ENCODE data around the gene LILRA2. TPM values are rescaled to one million over a fixed set of nuclear protein-coding genes. Genes with fewer than 3 reads are reported as not detected.

LILRA2 gene
- total and polyA plus RNA-seq, 2 of the 8 experiments (the other 6 are each of a cell fraction or from before 2014, with no cell fraction given), result not detected

- Histone ChIP-seq H3K23me2 (ENCODE audit: low read depth, low read length) (no peaks in the 10 kb centered on the region), H3K14ac (ENCODE audit: insufficient read length) (no peak overlapping the region), H3K18ac (ENCODE audit: extremely low read depth, low read length) (no peak overlapping the region), H4K5ac (ENCODE audit: insufficient read length, low read depth, low read length) (no peak overlapping the region), H4K8ac (ENCODE audit: extremely low read depth, insufficient read depth, low read length) (no peak overlapping the region), H3K4ac (replicated peaks; ENCODE audit: insufficient read length, low read depth, low read length) (no peak overlapping the region), H3K4me2 (ENCODE audit: insufficient read depth in 1 of 2, low read depth in 2 of 2, low read length in 2 of 2) (no peak overlapping the region), H3K23ac (ENCODE audit: insufficient read length) (no peak overlapping the region), H3K9ac (replicated peaks in 1 of 4; ENCODE audit: extremely low read depth in 1 of 4, low read depth in 3 of 4, low read length in 3 of 4) (no peak overlapping the region), H2AK5ac (ENCODE audit: low read depth, low read length) (no peak overlapping the region), H3K27ac (ENCODE audit: low read depth, low read length) (no peak overlapping the region), H3K4me1 (replicated peaks in 1 of 4; ENCODE audit: control insufficient read depth in 3 of 4, insufficient read depth in 4 of 4, low read length in 3 of 4) (no peaks in the 10 kb centered on the region), H2BK12ac (ENCODE audit: low read depth, low read length) (no peak overlapping the region), H3K27me3 (replicated peaks in 1 of 4; ENCODE audit: control insufficient read depth in 3 of 4, extremely low read depth in 1 of 4, insufficient read depth in 3 of 4, low read length in 3 of 4) (no peaks in the 10 kb centered on the region), H3K56ac (replicated peaks; ENCODE audit: insufficient read length, low read depth, low read length) (no peak overlapping the region), H2BK15ac (ENCODE audit: low read length) (no peak overlapping the region), H3K9me3 (ENCODE audit: insufficient read depth in 2 of 2, low read depth in 1 of 2, low read length in 1 of 2) (peaks cover 46 to 63% of the 10 kb centered on the region in 2 experiments), H3K4me3 (ENCODE audit: extremely low read depth in 1 of 4, insufficient read depth in 2 of 4, low read depth in 3 of 4, low read length in 4 of 4) (no peak overlapping the region), H2BK20ac (ENCODE audit: low read length) (no peak overlapping the region), H4K91ac (replicated peaks; ENCODE audit: insufficient read length, low read length) (no peak overlapping the region), H2AFZ (ENCODE audit: low read length) (no peak overlapping the region), H3K79me1 (ENCODE audit: low read depth, low read length) (no peaks in the 10 kb centered on the region), H3K79me2 (ENCODE audit: control insufficient read depth in 1 of 2, insufficient read depth in 2 of 2, low read length in 2 of 2) (no peaks in the 10 kb centered on the region), H4K20me1 (replicated peaks in 1 of 2; ENCODE audit: control insufficient read depth in 1 of 2, insufficient read depth in 2 of 2, low read length in 2 of 2) (no peaks in the 10 kb centered on the region), H2BK120ac (replicated peaks; ENCODE audit: low read depth, low read length) (no peak overlapping the region), H3K36me3 (ENCODE audit: control insufficient read depth in 2 of 4, insufficient read depth in 4 of 4, low read length in 3 of 4) (no peaks in the 10 kb centered on the region), H2BK5ac (ENCODE audit: low read depth, low read length) (no peak overlapping the region)
- DNase-seq (ENCODE audit: low read depth in 1 of 2, low spot score in 2 of 2), result no peak
- FAIRE-seq, result no peak
- POLR2A ChIA-PET (ENCODE audit: partially characterized antibody), result no interaction called here
- CTCF ChIA-PET (ENCODE audit: partially characterized antibody), result no interaction called here
- WGBS, 2 experiments (ENCODE audit: extremely low coverage in 1 of 2, insufficient coverage in 1 of 2, insufficient read length in 1 of 2, insufficient replicate concordance in 2 of 2, low coverage in 1 of 2, low lambda C conversion rate in 2 of 2, missing lambda C conversion rate in 1 of 2), result 100% methylated on average over 1 of the region's 1 CpG; no CpG with 5 or more reads in 1 of the 2 experiments
- TF ChIP-seq USF2 (IDR thresholded peaks at IDR 0.05; ENCODE audit: low read length) (no peak), SIN3A (conservative IDR thresholded peaks at IDR 0.05 in 1 of 2, IDR thresholded peaks at IDR 0.05 in 1 of 2; ENCODE audit: low read depth in 1 of 2, low read length in 2 of 2) (no peak), TAF1 (IDR thresholded peaks at IDR 0.05; ENCODE audit: low read depth, low read length) (no peak), TEAD4 (IDR thresholded peaks at IDR 0.05; ENCODE audit: low read depth, low read length) (no peak), SP1 (IDR thresholded peaks at IDR 0.05; ENCODE audit: low read depth, low read length) (no peak), TBP (IDR thresholded peaks at IDR 0.05; ENCODE audit: low read depth, low read length) (no peak), ATF3 (IDR thresholded peaks at IDR 0.05; ENCODE audit: insufficient read depth, low read depth, low read length) (no peak), SIX5 (IDR thresholded peaks at IDR 0.05; ENCODE audit: low read depth, low read length) (no peak), E2F6 (IDR thresholded peaks at IDR 0.05) (no peak), SP2 (IDR thresholded peaks at IDR 0.05; ENCODE audit: low read length) (no peak), TCF12 (IDR thresholded peaks at IDR 0.05; ENCODE audit: low read depth, low read length) (no peak), KDM5A (IDR thresholded peaks at IDR 0.05; ENCODE audit: low read length) (no peak), EP300 (IDR thresholded peaks at IDR 0.05; ENCODE audit: borderline replicate concordance in 1 of 2, low read depth in 2 of 2, low read length in 2 of 2) (no peak)
These were observed 38.8 kb downstream of the LILRA2 start for GRCh38 chr19:54612428-54612827.

All from H1 (cell line).